HG03045 (cell line): ENCODE results near the gene NCOR1.
"Not testable (repeated sequence)": the region's sequence is repeated elsewhere in the genome, so short reads cannot be mapped to it uniquely, and the experiment has no call there.

Experiments used
- ATAC-seq: cut with Tn5 transposase; IDR thresholded peaks from one replicate; pipeline ENCODE4 v1.9.1; 2021; ENCODE audit warnings: mild to moderate bottlenecking, moderate library complexity; ENCODE audit not compliant: unreplicated experiment

The NCOR1 gene

DNA sequence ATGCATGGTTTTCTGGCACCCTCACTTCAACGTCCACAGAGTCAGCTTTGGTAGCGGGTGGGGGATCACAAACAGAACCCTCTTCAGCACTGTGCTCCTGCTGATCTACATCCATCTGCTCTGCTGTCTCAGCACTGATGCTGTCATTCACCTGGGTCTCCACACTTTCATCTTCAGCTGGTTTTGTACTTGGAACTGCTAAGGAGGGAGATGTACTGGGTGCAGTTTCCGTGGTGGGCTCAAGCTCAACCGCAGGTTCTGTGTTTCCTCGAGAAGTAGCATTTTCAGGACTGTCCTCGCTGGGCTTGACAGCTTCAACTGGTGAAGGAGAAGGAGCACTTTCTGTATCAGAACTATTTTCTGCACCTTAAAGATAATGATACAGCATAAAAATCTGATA, 113.9 kb downstream of the NCOR1 start:
- ATAC-seq = no peak

DNA sequence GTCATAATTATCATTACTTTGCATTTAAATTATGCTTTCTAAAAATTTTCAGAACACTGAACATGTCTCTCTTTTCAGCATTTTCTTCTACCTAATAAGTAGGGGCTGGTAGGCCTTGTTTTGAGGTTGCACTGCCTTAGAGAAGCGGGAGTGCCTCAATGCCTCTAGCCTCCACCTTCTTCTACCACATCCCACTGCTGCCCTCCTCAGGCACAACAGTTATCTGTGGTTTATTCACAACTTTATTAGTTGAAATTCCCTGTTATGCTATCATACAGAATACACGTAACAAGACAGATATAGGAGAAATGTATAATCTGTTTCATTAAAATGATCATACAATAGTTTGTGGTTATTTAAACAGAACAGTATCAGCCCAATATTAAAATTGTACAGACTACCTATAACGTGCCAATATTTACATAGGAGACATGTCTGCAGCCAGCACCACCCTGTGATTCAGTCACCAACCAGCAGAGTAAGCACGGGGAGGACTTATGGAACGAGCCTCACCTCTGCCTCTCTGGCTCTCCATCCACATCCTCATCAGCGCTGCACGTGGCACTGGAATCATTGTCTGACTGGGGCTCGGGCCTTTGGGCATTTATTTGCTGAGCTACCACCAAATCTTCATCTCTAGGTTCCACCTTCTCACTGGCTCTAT, 114.5 kb downstream of the NCOR1 start:
- ATAC-seq = no peak

DNA sequence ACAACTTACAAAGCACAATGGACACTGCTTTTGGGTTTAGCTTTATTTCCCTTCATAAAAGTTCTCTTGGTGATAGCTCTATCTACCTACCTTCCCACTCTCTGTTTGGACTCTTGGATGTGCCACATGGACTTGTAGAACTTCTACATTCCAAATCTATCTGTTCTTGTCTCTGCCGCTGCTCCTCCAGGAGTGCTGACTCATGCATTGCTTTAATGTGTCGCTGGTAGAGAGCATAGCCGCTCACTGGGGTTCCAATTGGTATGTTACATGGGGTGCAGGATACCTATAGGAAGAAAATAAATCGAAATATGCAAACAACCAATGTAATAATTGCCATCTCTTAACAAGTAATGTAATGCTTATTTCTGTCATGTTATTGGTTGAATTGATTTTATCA, 123.6 kb downstream of the NCOR1 start:
- ATAC-seq = no peak

DNA sequence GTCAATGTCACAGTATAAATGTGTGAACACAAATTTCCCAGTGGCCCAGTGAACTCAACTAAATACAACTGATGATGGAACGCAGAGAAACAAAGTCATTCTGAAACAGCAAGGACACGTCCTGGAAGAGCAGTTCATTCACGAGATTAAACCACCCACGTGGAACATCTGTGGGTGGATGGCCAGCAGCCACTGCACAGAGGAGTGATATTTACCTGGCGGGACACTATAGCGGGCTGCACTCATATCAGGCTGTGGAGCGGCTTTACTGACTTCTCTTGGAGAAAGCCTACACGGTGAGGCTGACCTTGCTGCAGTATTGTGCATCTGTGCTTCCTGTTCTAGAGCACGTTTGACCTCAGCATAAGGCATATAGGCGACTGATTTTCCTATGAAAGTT, 128.4 kb downstream of the NCOR1 start:
- no peak for ATAC-seq

DNA sequence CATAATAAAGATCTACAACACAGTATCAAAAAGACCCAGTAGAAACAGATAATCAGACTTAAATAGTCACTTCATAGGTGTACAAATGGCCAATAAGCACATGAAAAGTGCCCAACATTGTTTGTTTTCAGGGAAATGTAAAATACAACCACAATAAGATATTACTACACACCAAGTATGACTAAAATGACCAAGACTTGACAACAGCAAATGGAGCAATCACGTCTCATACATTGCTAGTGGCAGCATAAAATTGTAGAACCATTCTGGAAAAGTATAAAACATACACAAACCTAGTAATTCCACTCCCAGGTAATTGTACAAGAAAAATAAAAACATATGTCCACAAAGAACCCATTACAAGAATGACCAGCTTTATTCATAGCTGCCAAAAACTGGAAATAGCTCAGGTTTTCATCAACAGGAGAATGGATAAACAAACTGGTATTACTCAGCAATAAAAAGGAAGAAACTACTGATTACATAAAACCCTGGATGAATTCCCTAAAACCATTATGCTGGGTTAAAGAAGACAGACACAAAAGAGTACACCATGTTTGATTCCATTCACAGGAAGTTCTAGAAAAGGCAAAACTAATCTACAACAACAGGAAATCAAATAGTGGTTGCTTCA, 130.2 kb downstream of the NCOR1 start:
- no peak for ATAC-seq

DNA sequence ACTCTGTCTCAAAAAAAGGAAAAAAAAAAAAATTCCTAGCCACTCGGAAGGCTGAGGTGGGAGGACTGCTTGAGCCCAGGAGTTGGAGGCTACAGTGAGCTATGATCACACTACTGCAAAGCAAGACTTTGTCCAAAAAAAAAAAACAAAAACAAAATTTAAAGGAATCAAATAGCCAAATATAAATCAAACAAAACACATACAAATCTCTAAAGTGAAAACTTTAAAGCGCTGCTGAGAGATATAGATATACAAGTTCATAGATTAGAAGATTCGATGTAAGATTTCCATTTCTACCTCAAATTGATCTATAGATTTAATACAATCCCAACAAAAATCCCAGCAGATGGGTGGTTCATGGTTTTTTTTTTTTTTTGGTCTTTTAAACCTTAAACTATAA, 132.1 kb downstream of the NCOR1 start:
- no peak for ATAC-seq

DNA sequence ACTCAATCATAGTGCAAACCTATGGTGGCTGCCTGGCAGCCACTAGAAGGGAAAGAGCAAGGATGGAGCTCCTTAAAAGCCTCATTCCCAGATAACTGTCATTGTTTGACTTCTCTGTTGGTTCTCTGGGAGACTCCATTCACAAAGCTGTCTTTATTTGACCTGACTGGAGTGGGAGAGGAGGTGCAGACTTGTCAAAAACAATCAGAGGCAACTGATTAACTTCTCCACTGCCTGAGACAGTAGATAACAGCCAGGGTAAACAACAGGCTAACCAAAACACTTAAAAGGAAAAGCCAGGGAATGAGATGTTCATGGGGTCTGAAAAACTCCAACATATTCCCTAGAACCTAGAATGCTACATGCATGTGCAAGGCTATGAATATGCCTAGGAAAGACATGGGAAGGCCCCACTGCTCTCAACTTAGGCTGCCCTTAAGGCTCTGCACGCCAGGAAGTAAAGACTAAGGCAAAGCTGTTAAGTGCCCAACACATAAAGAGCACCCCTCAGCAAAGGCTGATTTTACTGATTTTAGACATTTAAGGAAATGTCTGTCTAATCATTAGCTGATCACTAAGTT, 133.7 kb downstream of the NCOR1 start:
- ATAC-seq = no peak

DNA sequence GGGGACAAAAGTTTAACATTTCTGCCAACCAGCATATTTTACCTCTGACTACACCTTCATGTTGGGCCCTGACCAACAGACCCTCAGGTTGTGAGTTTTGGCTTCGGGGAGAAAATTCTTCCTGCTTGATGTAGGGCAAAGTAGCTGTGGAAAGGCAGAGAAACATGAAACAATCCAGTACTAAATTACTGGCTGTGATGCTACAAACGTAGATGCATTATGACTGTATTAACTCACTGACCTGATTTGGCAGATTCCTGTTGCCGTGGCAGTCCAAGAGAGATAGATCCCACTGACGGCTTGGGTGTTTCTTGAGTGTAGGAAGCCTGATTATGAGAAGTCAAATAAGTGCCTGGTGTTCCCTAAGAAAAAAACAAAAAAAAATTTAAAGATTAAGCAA, 135.0 kb downstream of the NCOR1 start:
- ATAC-seq = no peak

DNA sequence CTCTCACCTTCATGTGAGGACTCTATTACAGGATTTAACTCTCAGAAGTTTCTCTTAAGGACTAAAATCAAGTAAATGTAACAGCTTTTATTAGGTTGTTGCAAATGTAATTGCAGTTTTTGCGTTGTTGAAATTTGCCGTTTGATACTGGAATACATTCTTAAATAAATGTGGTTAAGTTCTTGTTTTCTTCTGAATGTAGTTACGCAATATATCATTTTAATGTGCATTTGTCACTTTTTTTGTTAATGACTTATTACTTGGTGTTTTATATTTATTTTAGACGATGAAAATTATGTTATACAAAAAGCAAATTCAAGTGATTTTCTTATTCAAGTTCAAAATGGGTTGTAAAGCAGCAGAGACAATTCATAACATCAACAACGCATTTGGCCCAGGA, 139.4 kb downstream of the NCOR1 start:
- no peak for ATAC-seq

DNA sequence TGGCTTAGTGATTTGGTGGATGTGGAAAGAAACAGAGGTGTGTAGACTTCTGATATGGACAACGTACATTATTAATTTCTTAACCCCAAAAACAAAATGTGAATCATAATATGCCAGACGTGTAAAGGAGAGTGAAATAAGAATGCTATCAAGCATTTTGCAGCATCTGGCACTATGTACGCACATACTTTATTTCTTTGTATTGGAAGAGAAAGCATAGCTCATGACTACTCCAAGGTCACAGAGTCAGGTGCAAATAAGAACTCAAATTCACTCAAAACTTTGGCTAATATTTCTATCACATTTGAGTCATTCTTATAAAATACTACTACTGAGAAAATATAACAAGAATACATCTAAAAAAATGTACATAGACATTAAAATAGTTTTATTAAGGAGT, 140.9 kb downstream of the NCOR1 start:
- no peak for ATAC-seq

DNA sequence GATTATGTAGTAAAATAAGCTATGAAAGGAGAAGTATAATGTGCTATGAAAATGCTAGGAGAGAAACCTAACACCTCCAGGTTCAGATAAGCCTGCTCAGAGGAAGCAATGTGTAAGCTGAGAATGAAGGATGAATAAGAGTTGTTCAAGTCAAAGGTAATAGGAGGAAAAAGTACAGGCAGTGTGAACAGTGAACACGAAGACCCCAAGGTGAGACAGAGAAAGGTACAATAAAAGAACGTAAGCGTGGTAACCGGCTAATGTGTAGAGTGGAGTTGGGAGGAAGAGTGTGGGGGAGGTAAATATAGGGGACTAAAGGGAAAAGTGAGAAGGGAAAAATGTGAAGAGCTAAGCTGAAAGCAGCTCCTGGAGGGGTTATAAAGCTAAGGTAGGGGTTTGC, 141.5 kb downstream of the NCOR1 start:
- ATAC-seq = no peak

DNA sequence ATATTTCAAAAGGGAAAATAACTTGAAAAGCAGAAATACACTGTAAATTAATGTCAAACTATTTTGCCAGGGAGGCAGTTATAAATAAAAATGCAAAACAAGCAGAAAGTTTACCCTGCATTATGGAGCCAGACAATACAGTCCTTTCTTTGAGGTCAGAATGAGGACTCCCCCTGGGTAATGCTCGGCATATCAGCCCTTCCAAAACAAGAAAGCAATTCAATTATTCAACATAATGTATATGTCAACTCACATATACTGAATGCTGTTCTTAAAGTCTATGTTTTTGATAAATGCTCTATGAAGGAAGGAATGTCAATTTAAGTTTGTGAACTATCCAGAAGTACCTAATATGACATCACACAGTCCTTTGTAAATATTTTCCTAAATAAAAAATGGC, 143.3 kb downstream of the NCOR1 start:
- ATAC-seq = no peak

DNA sequence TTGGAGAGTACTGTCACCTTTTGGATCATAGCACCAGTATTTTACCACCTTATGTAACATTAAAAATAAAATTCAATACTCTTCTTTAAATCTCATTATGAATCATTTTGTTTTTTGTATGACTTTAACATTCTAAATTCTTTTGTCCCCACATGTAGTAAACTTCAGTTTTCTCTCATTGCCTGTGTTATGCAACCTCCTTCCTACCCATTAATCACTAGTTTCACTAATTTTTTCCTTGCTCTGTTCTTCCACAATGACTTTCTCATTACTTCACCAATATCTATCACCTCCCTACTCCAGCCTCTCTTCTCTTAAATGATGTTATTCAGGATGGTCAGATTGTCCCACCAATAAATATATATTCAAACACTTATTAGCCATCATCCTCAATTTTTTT, 147.0 kb downstream of the NCOR1 start:
- ATAC-seq = no peak

DNA sequence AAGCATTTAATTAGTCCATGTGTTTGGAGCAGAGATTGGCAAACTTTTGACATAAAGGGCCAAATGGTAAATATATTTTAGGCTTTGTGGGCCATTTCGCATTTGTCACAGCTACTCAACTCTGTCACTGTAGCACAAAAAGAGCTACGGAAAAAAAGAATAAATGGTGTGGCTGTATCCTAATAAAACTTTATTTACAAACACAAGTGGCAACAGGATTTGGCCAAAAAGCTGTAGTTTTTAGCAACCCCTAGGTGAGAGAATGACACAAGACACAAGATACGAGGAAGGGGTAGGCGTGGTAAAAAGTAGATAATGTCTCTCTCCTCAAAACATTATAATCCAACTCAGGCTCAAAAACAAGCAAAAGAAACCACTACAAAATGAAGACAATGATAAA, 149.2 kb downstream of the NCOR1 start:
- ATAC-seq = no peak

DNA sequence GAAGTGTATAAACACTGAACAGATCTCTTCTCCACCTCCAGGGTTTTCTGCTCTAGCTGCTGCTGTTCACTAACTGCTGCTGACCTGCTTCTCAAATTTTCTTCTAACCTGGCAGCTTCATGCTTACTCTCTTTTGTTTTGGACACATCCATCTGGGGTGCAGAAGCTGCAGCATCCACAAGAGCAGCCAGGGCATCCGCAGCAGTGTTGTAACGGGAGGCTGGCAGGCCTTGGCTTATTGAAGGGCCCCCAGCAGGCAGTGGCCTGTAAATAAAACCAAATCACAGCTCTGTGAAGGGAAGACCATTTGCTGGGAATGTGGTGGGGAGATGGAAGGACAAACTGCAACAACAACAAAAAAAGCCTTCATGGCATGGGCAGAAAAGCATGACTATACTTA, 153.7 kb downstream of the NCOR1 start:
- ATAC-seq = no peak

DNA sequence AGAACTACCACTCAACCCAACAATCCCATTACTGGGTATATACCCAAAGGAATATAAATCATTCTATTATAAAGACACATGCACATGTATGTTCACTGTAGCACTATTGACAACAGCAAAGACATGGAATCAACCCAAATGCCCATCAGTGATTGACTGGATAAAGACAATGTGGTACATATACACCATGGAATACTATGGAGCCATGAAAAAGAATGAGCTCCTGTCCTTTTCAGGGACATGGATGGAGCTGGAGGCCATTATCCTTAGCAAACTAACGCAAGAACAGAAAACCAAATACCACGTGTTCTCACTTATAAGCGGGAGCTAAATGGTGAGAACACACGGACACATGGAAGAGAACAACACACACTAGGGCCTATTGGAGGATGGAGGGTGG, 160.2 kb downstream of the NCOR1 start:
- not testable (repeated sequence) for ATAC-seq

DNA sequence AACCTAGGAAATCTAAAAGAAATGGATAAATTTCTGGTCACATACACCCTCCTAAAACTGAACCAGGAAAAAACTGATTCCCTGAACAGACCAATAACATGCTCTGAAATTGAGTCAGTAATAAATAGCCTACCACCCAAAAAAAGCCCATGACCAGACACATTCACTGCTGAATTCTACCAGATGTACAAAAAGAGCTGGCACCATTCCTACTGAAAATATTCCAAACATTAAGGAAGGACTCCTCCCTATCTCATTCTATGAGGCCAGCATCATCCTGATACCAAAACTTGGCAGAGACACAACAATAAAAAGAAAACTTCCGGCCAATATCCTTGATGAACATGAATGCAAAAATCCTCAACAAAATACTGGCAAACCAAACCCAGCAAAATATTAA, 162.8 kb downstream of the NCOR1 start:
- ATAC-seq = no peak

DNA sequence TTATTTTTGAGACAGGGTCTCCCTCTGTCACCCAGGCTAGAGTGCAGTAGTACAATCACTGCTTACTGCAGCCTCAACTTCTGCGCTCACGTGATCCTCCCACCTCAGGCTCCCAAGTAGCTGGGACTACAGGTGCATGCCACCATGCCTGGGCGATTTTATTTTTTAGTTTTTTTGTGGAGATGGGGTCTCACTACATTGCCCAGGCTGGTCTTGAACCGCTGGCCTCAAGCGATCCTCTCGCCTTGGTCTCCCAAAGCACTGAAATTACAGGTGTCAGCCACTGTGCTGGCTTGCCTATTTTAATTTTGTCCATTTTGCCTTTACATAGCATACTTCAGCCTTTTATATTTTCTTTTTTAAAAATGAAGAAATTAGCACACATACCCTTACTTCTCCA, 164.5 kb downstream of the NCOR1 start:
- ATAC-seq = no peak

DNA sequence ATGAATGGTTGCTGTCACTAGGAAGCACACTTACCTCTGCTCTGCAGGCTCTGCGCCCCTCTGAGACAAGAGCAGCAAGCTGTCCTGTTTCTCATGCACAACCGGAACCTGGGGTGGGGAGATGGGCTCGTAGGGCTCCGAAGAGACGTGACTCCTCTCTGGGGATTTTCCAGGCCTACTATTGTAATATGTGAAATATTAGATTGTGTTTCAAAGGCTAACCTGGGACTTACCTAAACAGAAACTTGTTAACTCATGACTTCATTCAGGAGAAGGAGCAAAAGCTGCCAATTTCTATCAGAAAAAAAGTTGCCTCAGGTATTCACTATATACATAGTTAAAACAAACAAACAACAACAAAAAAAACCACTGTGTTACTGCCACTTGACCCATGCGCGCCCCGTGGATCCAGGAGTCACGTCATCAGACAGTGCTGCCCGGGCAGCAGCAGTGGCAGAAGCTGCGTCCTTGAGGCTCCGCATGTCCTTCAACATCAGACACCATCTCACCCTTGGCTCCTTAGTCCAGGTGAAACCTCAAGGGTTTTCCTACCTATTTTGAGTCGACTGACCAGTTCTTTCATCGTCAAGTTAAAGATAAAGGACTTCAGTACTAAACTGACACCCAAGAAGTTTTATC, 166.4 kb downstream of the NCOR1 start:
- ATAC-seq = no peak

DNA sequence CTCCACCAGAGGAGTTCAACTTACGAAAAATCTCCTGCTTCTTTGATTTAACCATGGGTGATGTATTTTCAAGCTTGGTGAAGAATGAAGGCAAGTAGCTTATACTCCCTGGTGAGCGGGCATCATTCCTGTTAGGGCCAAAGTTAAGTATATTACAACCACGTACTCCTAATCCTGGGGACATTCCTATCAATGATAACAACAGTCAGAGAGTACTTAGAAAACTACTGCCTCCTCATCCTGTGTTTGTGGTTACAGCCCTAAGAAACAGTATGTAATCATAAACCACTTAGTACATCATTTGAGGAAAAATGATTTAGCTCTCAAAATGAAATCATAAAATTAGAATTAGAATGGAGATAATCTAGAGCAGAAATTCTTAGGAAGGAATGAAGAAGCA, 168.4 kb downstream of the NCOR1 start:
- ATAC-seq = no peak

DNA sequence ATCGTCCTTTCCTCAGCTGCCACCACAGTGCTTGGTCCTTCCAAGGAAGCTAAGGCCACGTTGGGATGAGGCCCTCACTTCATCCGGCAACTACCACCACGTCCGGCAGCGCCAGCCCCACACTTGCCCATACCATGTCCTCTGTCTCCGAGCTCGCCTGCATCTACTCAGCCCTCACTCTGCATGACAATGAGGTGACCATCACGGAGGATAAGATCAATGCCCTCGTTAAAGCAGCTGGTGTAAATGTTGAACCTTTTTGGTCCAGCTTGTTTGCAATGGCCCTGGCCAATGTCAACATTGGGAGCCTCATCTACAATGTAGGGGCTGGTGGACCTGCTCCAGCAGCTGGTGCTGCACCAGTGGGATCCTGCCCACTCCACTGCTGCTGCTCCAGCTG, 170.8 kb downstream of the NCOR1 start:
- no peak for ATAC-seq

DNA sequence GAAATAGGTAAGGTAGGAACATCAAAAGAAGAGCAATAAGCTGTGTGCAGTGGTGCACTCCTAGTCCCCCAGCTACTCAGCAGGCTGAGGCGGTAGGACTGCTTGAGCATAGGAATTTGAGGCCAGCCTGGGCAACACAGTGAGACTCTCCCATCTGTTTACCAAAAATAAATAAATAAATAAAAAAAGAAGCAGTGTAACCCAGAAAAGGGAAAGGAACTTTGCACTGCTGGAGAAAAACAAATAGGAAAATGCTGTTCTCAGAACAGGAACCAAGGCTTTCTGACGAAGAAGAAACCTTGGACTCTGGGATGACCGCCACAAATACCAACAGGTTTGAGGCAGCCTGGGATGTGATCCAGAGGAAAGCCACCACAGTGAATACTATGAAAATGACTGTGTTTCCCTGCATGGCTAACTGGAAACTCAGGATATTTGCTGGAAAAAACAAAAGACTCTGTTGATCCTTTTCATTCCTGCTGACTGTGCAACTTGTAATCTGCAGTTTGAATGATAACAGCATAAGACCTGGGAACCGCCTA, 174.6 kb downstream of the NCOR1 start:
- ATAC-seq = no peak
